ENCODE measurements around the gene RBM38. TPM values are rescaled to one million over a fixed set of nuclear protein-coding genes. Genes with fewer than 3 reads are reported as not detected.

Gene RBM38
- 38.4 TPM for polyA plus RNA-seq (2013, experiment 1 of 2)
- polyA plus RNA-seq (2013, experiment 2 of 2), result 40.3 TPM

GRCh38 chr20:57390604-57391438 is at the start of gene RBM38:
RBM38 (plus strand) TSS chr20:57391396; CDS start chr20:57391582, 186 bp downstream.
- no peak within 1 kb of the TSS for H2BK12ac ChIP-seq (ENCODE audit: low read length)
- peak within 1 kb of the TSS; percentile 91 for H2AFZ ChIP-seq (ENCODE audit: low read length)
- no peaks in the 10 kb centered on the region for H3K9me3 ChIP-seq (replicated peaks in 1 of 2; ENCODE audit: control insufficient read depth in 2 of 2, insufficient read depth in 1 of 2, low read depth in 1 of 2, low read length in 2 of 2)
- H3K18ac ChIP-seq (ENCODE audit: low read length), result peak within 1 kb of the TSS; percentile 97
- peak within 1 kb of the TSS; percentile 98 for H2AK5ac ChIP-seq (ENCODE audit: low read depth, low read length)
- WGBS, 2 donors (ENCODE audit: extremely low coverage in 2 of 2, insufficient read length in 2 of 2, insufficient replicate concordance in 1 of 2), result no CpG with 5 or more reads among the region's 78 CpGs
- peak within 1 kb of the TSS; percentile 98 for H3K4me2 ChIP-seq (ENCODE audit: insufficient read depth, low read length, poor library complexity, severe bottlenecking)
- H3K36me3 ChIP-seq (replicated peaks in 1 of 2; ENCODE audit: control insufficient read depth in 2 of 2, insufficient read depth in 2 of 2, low read length in 2 of 2), result peaks cover 8 to 30% of the 10 kb centered on the region in 2 donors
- H3K4me3 ChIP-seq (ENCODE audit: low read length in 2 of 2), result peak within 1 kb of the TSS; percentile 93 to 99
- DNase-seq (ENCODE audit: low spot score), result peak; percentile 77
- H3K27ac ChIP-seq (replicated peaks; ENCODE audit: low read length), result no peak within 1 kb of the TSS
- peak within 1 kb of the TSS; percentile 85 for H3K9ac ChIP-seq (ENCODE audit: low read depth, low read length, poor library complexity)
- H2BK5ac ChIP-seq (ENCODE audit: low read length), result no peak within 1 kb of the TSS
- H2BK120ac ChIP-seq (ENCODE audit: low read depth, low read length), result no peak within 1 kb of the TSS
- no peak within 1 kb of the TSS for H3K14ac ChIP-seq (ENCODE audit: low read length)
- H3K23ac ChIP-seq (ENCODE audit: low read depth, low read length, poor library complexity), result peak within 1 kb of the TSS; percentile 80
- peaks cover 11% of the 10 kb centered on the region for H3K79me1 ChIP-seq (ENCODE audit: low read depth, low read length)
- no peak within 1 kb of the TSS for H3K4ac ChIP-seq (ENCODE audit: low read length)
- H4K91ac ChIP-seq (ENCODE audit: low read depth, low read length, poor library complexity), result no peak within 1 kb of the TSS
- H3K27me3 ChIP-seq (ENCODE audit: control insufficient read depth in 3 of 3, insufficient read depth in 3 of 3, low read depth in 1 of 3, low read length in 3 of 3), result peaks cover 0 to 16% (median 6%) of the 10 kb centered on the region in 3 experiments
- peak within 1 kb of the TSS; percentile 100 for H2BK15ac ChIP-seq (ENCODE audit: low read length)
- H4K8ac ChIP-seq (ENCODE audit: low read depth, low read length), result no peak within 1 kb of the TSS
- H3K4me1 ChIP-seq (ENCODE audit: control insufficient read depth in 2 of 2, insufficient read depth in 1 of 2, low read depth in 1 of 2, low read length in 2 of 2), result peaks cover 24 to 35% of the 10 kb centered on the region in 2 donors

DNA sequence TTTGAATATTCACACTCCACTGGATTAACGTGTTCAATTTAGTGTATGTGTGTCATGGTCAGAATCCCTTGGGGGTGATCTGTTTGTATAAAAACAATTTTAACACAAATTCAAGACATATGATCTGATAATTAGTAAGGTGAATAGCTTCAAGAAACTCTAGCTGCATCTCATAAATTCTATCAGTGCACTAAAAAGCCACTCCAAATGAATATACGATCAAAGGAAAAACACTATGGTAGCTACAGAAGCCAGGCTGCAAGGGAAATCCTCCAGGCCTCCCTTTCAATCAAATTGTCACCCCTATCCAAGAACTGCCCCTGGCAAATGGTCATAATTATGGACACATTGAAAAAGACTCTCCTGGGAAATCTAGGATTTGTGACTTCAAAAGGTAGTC is 49.5 kb upstream of the RBM38 start:
- Histone ChIP-seq H2AK5ac (ENCODE audit: low read depth, low read length) (no peak overlapping the region), H4K8ac (ENCODE audit: low read depth, low read length) (no peak overlapping the region), H3K14ac (ENCODE audit: low read length) (no peak overlapping the region), H3K4ac (ENCODE audit: low read length) (no peak overlapping the region), H3K27me3 (ENCODE audit: control insufficient read depth in 3 of 3, insufficient read depth in 3 of 3, low read depth in 1 of 3, low read length in 3 of 3) (peaks cover 0 to 12% (median 0%) of the 10 kb centered on the region in 3 experiments), H3K36me3 (replicated peaks in 1 of 2; ENCODE audit: control insufficient read depth in 2 of 2, insufficient read depth in 2 of 2, low read length in 2 of 2) (no peaks in the 10 kb centered on the region), H3K4me3 (ENCODE audit: low read length in 2 of 2) (no peak overlapping the region), H3K18ac (ENCODE audit: low read length) (no peak overlapping the region), H2BK15ac (ENCODE audit: low read length) (no peak overlapping the region), H3K23ac (ENCODE audit: low read depth, low read length, poor library complexity) (no peak overlapping the region), H3K79me1 (ENCODE audit: low read depth, low read length) (no peaks in the 10 kb centered on the region), H3K9ac (ENCODE audit: low read depth, low read length, poor library complexity) (no peak overlapping the region), H2BK12ac (ENCODE audit: low read length) (no peak overlapping the region), H2BK5ac (ENCODE audit: low read length) (no peak overlapping the region), H2AFZ (ENCODE audit: low read length) (no peak overlapping the region), H3K27ac (replicated peaks; ENCODE audit: low read length) (no peak overlapping the region), H4K91ac (ENCODE audit: low read depth, low read length, poor library complexity) (no peak overlapping the region), H2BK120ac (ENCODE audit: low read depth, low read length) (no peak overlapping the region), H3K4me2 (ENCODE audit: insufficient read depth, low read length, poor library complexity, severe bottlenecking) (no peak overlapping the region), H3K9me3 (replicated peaks in 1 of 2; ENCODE audit: control insufficient read depth in 2 of 2, insufficient read depth in 1 of 2, low read depth in 1 of 2, low read length in 2 of 2) (no peaks in the 10 kb centered on the region), H3K4me1 (ENCODE audit: control insufficient read depth in 2 of 2, insufficient read depth in 1 of 2, low read depth in 1 of 2, low read length in 2 of 2) (no peaks in the 10 kb centered on the region)
- DNase-seq (ENCODE audit: low spot score), result no peak
- WGBS, 2 donors (ENCODE audit: extremely low coverage in 2 of 2, insufficient read length in 2 of 2, insufficient replicate concordance in 1 of 2), result no CpG with 5 or more reads among the region's 2 CpGs

DNA sequence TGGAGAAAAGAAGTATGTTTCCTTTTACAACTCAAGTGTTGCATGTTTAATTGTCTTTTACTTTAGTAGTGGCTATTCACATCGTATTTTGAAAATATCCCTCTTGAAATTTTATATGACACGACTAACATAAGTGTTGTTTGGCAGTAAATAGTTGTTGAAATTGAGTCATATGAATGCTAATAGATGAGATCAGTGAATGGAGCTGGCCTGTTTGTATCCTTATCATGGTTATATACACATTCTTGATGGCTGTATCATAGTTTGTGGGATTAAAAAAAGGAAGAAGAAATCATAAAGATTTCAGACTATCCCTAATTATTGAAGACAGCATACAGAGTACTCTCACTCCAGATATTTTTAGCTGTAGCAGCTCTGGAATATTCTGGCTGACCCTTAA is 48.4 kb upstream of the RBM38 start:
- H2AFZ ChIP-seq (ENCODE audit: low read length), result no peak overlapping the region
- WGBS, 2 donors (ENCODE audit: extremely low coverage in 2 of 2, insufficient read length in 2 of 2, insufficient replicate concordance in 1 of 2), result no CpG with 5 or more reads among the region's 2 CpGs

GRCh38 chr20:57346477-57346876 is 44.7 kb upstream of the RBM38 start:
- no peak overlapping the region for H3K4ac ChIP-seq (ENCODE audit: low read length)
- no peak overlapping the region for H2AK5ac ChIP-seq (ENCODE audit: low read depth, low read length)
- no peak overlapping the region for H4K8ac ChIP-seq (ENCODE audit: low read depth, low read length)
- no peaks in the 10 kb centered on the region for H3K79me1 ChIP-seq (ENCODE audit: low read depth, low read length)
- no peaks in the 10 kb centered on the region for H3K4me1 ChIP-seq (ENCODE audit: control insufficient read depth in 2 of 2, insufficient read depth in 1 of 2, low read depth in 1 of 2, low read length in 2 of 2)
- no peaks in the 10 kb centered on the region for H3K9me3 ChIP-seq (replicated peaks in 1 of 2; ENCODE audit: control insufficient read depth in 2 of 2, insufficient read depth in 1 of 2, low read depth in 1 of 2, low read length in 2 of 2)
- no peak overlapping the region for H3K4me3 ChIP-seq (ENCODE audit: low read length in 2 of 2)
- H3K23ac ChIP-seq (ENCODE audit: low read depth, low read length, poor library complexity), result no peak overlapping the region
- H2BK5ac ChIP-seq (ENCODE audit: low read length), result no peak overlapping the region
- H2BK120ac ChIP-seq (ENCODE audit: low read depth, low read length), result no peak overlapping the region
- H3K36me3 ChIP-seq (replicated peaks in 1 of 2; ENCODE audit: control insufficient read depth in 2 of 2, insufficient read depth in 2 of 2, low read length in 2 of 2), result no peaks in the 10 kb centered on the region
- no peak overlapping the region for H2BK12ac ChIP-seq (ENCODE audit: low read length)
- H3K27me3 ChIP-seq (ENCODE audit: control insufficient read depth in 3 of 3, insufficient read depth in 3 of 3, low read depth in 1 of 3, low read length in 3 of 3), result peaks cover 0 to 9% (median 0%) of the 10 kb centered on the region in 3 experiments
- H2AFZ ChIP-seq (ENCODE audit: low read length), result no peak overlapping the region
- no peak overlapping the region for H3K14ac ChIP-seq (ENCODE audit: low read length)
- no CpG with 5 or more reads among the region's 4 CpGs for WGBS, 2 donors (ENCODE audit: extremely low coverage in 2 of 2, insufficient read length in 2 of 2, insufficient replicate concordance in 1 of 2)
- no peak overlapping the region for H2BK15ac ChIP-seq (ENCODE audit: low read length)
- no peak overlapping the region for H3K27ac ChIP-seq (replicated peaks; ENCODE audit: low read length)
- H3K4me2 ChIP-seq (ENCODE audit: insufficient read depth, low read length, poor library complexity, severe bottlenecking), result no peak overlapping the region
- no peak overlapping the region for H3K9ac ChIP-seq (ENCODE audit: low read depth, low read length, poor library complexity)
- peak; percentile 76 for DNase-seq (ENCODE audit: low spot score)
- H3K18ac ChIP-seq (ENCODE audit: low read length), result no peak overlapping the region
- H4K91ac ChIP-seq (ENCODE audit: low read depth, low read length, poor library complexity), result no peak overlapping the region

More for the DNA sequence above, 48.4 kb upstream of the RBM38 start:
- Histone ChIP-seq H2BK5ac (ENCODE audit: low read length) (no peak overlapping the region), H3K23ac (ENCODE audit: low read depth, low read length, poor library complexity) (no peak overlapping the region), H2BK12ac (ENCODE audit: low read length) (no peak overlapping the region), H2AK5ac (ENCODE audit: low read depth, low read length) (no peak overlapping the region), H2BK15ac (ENCODE audit: low read length) (no peak overlapping the region), H3K4me3 (ENCODE audit: low read length in 2 of 2) (no peak overlapping the region), H3K4ac (ENCODE audit: low read length) (no peak overlapping the region), H3K27me3 (ENCODE audit: control insufficient read depth in 3 of 3, insufficient read depth in 3 of 3, low read depth in 1 of 3, low read length in 3 of 3) (peaks cover 0 to 9% (median 0%) of the 10 kb centered on the region in 3 experiments), H2BK120ac (ENCODE audit: low read depth, low read length) (no peak overlapping the region), H3K79me1 (ENCODE audit: low read depth, low read length) (no peaks in the 10 kb centered on the region), H4K8ac (ENCODE audit: low read depth, low read length) (no peak overlapping the region), H3K9me3 (replicated peaks in 1 of 2; ENCODE audit: control insufficient read depth in 2 of 2, insufficient read depth in 1 of 2, low read depth in 1 of 2, low read length in 2 of 2) (no peaks in the 10 kb centered on the region), H3K14ac (ENCODE audit: low read length) (no peak overlapping the region), H3K4me2 (ENCODE audit: insufficient read depth, low read length, poor library complexity, severe bottlenecking) (no peak overlapping the region), H3K9ac (ENCODE audit: low read depth, low read length, poor library complexity) (no peak overlapping the region), H3K18ac (ENCODE audit: low read length) (no peak overlapping the region), H3K27ac (replicated peaks; ENCODE audit: low read length) (no peak overlapping the region), H4K91ac (ENCODE audit: low read depth, low read length, poor library complexity) (no peak overlapping the region), H3K4me1 (ENCODE audit: control insufficient read depth in 2 of 2, insufficient read depth in 1 of 2, low read depth in 1 of 2, low read length in 2 of 2) (no peaks in the 10 kb centered on the region), H3K36me3 (replicated peaks in 1 of 2; ENCODE audit: control insufficient read depth in 2 of 2, insufficient read depth in 2 of 2, low read length in 2 of 2) (no peaks in the 10 kb centered on the region)
- DNase-seq (ENCODE audit: low spot score), result no peak

Data from neuronal stem cell (in vitro differentiated cells).